NCI-H748 treated with DMSO at 0.1 percent for 48 hours (cell line): Measurements from ENCODE around the gene NCR2.

Experiments
- DNase-seq: peaks from one replicate; lab custom pipeline; 2025; lab: John Stamatoyannopoulos, UW

The NCR2 gene

GRCh38 chr6:41359617-41360313 is 24.4 kb downstream of the NCR2 start:
- DNase-seq = no peak

- DNase-seq = no peak
Observed at GRCh38 chr6:41360314-41360685, 24.9 kb downstream of the NCR2 start.

GRCh38 chr6:41366150-41366549 is 30.7 kb downstream of the NCR2 start:
- no peak for DNase-seq

- no peak for DNase-seq
Observed at GRCh38 chr6:41367061-41367460, 31.7 kb downstream of the NCR2 start.

- peak; percentile 81 for DNase-seq
Observed at GRCh38 chr6:41367700-41368099, 32.3 kb downstream of the NCR2 start.

- DNase-seq = no peak
Observed at GRCh38 chr6:41370488-41371111, 35.2 kb downstream of the NCR2 start.

- peak; percentile 20 for DNase-seq
Observed at GRCh38 chr6:41371461-41371991, 36.1 kb downstream of the NCR2 start.

GRCh38 chr6:41371992-41372831 is 36.8 kb downstream of the NCR2 start:
- no peak for DNase-seq

- DNase-seq = no peak
Observed at GRCh38 chr6:41372832-41373626, 37.6 kb downstream of the NCR2 start.

GRCh38 chr6:41373627-41373918 is 38.2 kb downstream of the NCR2 start:
- DNase-seq = no peak

GRCh38 chr6:41373919-41374617 is 38.7 kb downstream of the NCR2 start:
- DNase-seq = peak; percentile 66

- peak; percentile 66 for DNase-seq
Observed at GRCh38 chr6:41374618-41375590, 39.5 kb downstream of the NCR2 start.

- DNase-seq = no peak
Observed at GRCh38 chr6:41375598-41376151, 40.3 kb downstream of the NCR2 start.

- no peak for DNase-seq
Observed at GRCh38 chr6:41376176-41376575, 40.8 kb downstream of the NCR2 start.

- DNase-seq = no peak
Observed at GRCh38 chr6:41377071-41377470, 41.7 kb downstream of the NCR2 start.

GRCh38 chr6:41379306-41379705 is 43.9 kb downstream of the NCR2 start:
- no peak for DNase-seq

GRCh38 chr6:41386594-41386993 is 51.2 kb downstream of the NCR2 start:
- DNase-seq = no peak

- DNase-seq = no peak
Observed at GRCh38 chr6:41392246-41392645, 56.8 kb downstream of the NCR2 start.

- no peak for DNase-seq
Observed at GRCh38 chr6:41396335-41396734, 60.9 kb downstream of the NCR2 start.

GRCh38 chr6:41399424-41399823 is 64.0 kb downstream of the NCR2 start:
- no peak for DNase-seq
